Hepatocyte (in vitro differentiated cells): Measurements from ENCODE around the gene CYP27B1. TPM values are rescaled to one million over a fixed set of nuclear protein-coding genes. Genes with fewer than 3 reads are reported as not detected.
A peak's percentile ranks its signal among the peaks of the same experiment; 100 is the strongest.

Source experiments
- DNase-seq: peaks from one replicate; pipeline ENCODE4 v3.0.0-alpha.2; 2016; ENCODE audit warnings: low spot score
- H2AFZ ChIP-seq: fragments of 200-600 bp; sonication (generic); 2 replicates; pipeline ENCODE4 v1.6.0; 2016; ENCODE audit warnings: antibody characterized with exemption, mild to moderate bottlenecking
- H3K27ac ChIP-seq: fragments of 200-600 bp; sonication (generic); 2 replicates; pipeline ENCODE4 v1.5.1; 2016; ENCODE audit warnings: mild to moderate bottlenecking
- H3K27me3 ChIP-seq: fragments of 200-600 bp; sonication (generic); 2 replicates; pipeline ENCODE4 v1.6.1; 2016
- H3K36me3 ChIP-seq: fragments of 200-600 bp; sonication (generic); replicated peaks from 2 replicates; pipeline ENCODE4 v1.5.1; 2016; ENCODE audit warnings: low read depth; ENCODE audit not compliant: insufficient read depth
- H3K4me1 ChIP-seq: fragments of 200-600 bp; sonication (generic); 2 replicates; pipeline ENCODE4 v1.5.1; 2016; ENCODE audit warnings: mild to moderate bottlenecking, moderate library complexity; ENCODE audit not compliant: insufficient read depth
- H3K4me2 ChIP-seq: fragments of 200-600 bp; sonication (generic); 2 replicates; pipeline ENCODE4 v1.6.0; 2016
- H3K4me3 ChIP-seq: fragments of 200-600 bp; sonication (generic); 2 replicates; pipeline ENCODE4 v1.5.1; 2016; ENCODE audit warnings: mild to moderate bottlenecking
- H3K79me2 ChIP-seq: fragments of 200-600 bp; sonication (generic); 2 replicates; pipeline ENCODE4 v1.6.0; 2017; ENCODE audit warnings: mild to moderate bottlenecking
- H3K9me2 ChIP-seq: fragments of 200-600 bp; sonication (generic); replicated peaks from 2 replicates; pipeline ENCODE4 v1.6.0; 2017; ENCODE audit warnings: mild to moderate bottlenecking; ENCODE audit not compliant: insufficient read depth
- H3K9me3 ChIP-seq: fragments of 200-600 bp; sonication (generic); 2 replicates; pipeline ENCODE4 v1.5.1; 2016; ENCODE audit warnings: low read depth, mild to moderate bottlenecking
- H4K20me1 ChIP-seq: fragments of 200-600 bp; sonication (generic); 2 replicates; pipeline ENCODE4 v1.6.0; 2016; ENCODE audit warnings: mild to moderate bottlenecking; ENCODE audit not compliant: insufficient read depth, poor library complexity, severe bottlenecking
- CTCF ChIP-seq: fragments of 200-600 bp; sonication (generic); IDR thresholded peaks from 2 replicates; pipeline ENCODE4 v1.5.1; 2016; ENCODE audit warnings: antibody characterized with exemption, mild to moderate bottlenecking; ENCODE audit not compliant: poor library complexity
- EZH2 ChIP-seq: fragments of 200-600 bp; sonication (generic); IDR thresholded peaks from 2 replicates; pipeline ENCODE4 v1.6.1; 2016; ENCODE audit warnings: antibody characterized with exemption, mild to moderate bottlenecking, borderline replicate concordance
- EZH2phosphoT487 ChIP-seq: fragments of 200-600 bp; sonication (generic); IDR thresholded peaks from one replicate; pipeline ENCODE4 v1.6.1; 2018; ENCODE audit warnings: antibody characterized with exemption, mild to moderate bottlenecking, low read depth, moderate library complexity; ENCODE audit not compliant: unreplicated experiment, severe bottlenecking
- WGBS: methylation state at CpG from one replicate; pipeline ENCODE4 v1.1.6; 2016; ENCODE audit warnings: low lambda C conversion rate; ENCODE audit errors: missing lambda C conversion rate; 5-methylcytosine and 5-hydroxymethylcytosine counted together
- polyA plus RNA-seq: library from polyadenylated mRNA; unstranded; fragments of >200 nt; fragmentation: Nextera tagmentation; extraction: Ambion mirVana; gene quantifications from 2 replicates; pipeline ENCODE4 v1.2.1, GENCODE V29; 2016
- total RNA-seq: library from RNA; depleted of rRNA; stranded (reverse); fragments of >200 nt; gene quantifications from 2 replicates; pipeline ENCODE4 v1.2.3, GENCODE V29; 2014

CYP27B1 gene
- total RNA-seq, result 0.23 and 2.9 TPM in 2 replicates
- 0.89 and 2.3 TPM in 2 replicates for polyA plus RNA-seq

GRCh38 chr12:57766464-57767304 lies at the start of gene CYP27B1:
Gene CYP27B1, minus strand, starts transcription at chr12:57767078. Its CDS starts 37 bp downstream, at chr12:57767041.
- no peak for DNase-seq
- no peaks in the 10 kb centered on the region for H3K36me3 ChIP-seq
- H3K9me3 ChIP-seq, result no peaks in the 10 kb centered on the region
- TF ChIP-seq CTCF, result no peak
- no peak for TF ChIP-seq EZH2
- peak; percentile 26 for TF ChIP-seq EZH2phosphoT487
- peaks cover 10% of the 10 kb centered on the region for H3K79me2 ChIP-seq
- H4K20me1 ChIP-seq, result no peaks in the 10 kb centered on the region
- H3K9me2 ChIP-seq, result no peaks in the 10 kb centered on the region
- peak within 1 kb of the TSS; percentile 96 for H3K4me2 ChIP-seq
- 4% methylated on average over 38 of the region's 38 CpGs for WGBS
- H3K4me3 ChIP-seq, result no peak within 1 kb of the TSS
- H3K27ac ChIP-seq, result no peak within 1 kb of the TSS
- peak within 1 kb of the TSS; percentile 84 for H2AFZ ChIP-seq
- H3K4me1 ChIP-seq, result peaks cover 28% of the 10 kb centered on the region
- H3K27me3 ChIP-seq, result peaks cover 53% of the 10 kb centered on the region

- no peaks in the 10 kb centered on the region for H3K79me2 ChIP-seq
- no peaks in the 10 kb centered on the region for H3K9me2 ChIP-seq
- 70% methylated on average over 3 of the region's 3 CpGs for WGBS
- no peak overlapping the region for H2AFZ ChIP-seq
- no peaks in the 10 kb centered on the region for H3K36me3 ChIP-seq
- peaks cover under 1% of the 10 kb centered on the region for H4K20me1 ChIP-seq
- H3K27me3 ChIP-seq, result no peaks in the 10 kb centered on the region
- H3K27ac ChIP-seq, result no peak overlapping the region
- DNase-seq, result no peak
- no peak for TF ChIP-seq EZH2phosphoT487
- TF ChIP-seq EZH2, result no peak
- no peak for TF ChIP-seq CTCF
- no peak overlapping the region for H3K4me3 ChIP-seq
- H3K9me3 ChIP-seq, result no peaks in the 10 kb centered on the region
- H3K4me1 ChIP-seq, result peaks cover 5% of the 10 kb centered on the region
- no peak overlapping the region for H3K4me2 ChIP-seq
Measured at GRCh38 chr12:57816001-57816854, 49.4 kb upstream of the CYP27B1 start.

- Histone ChIP-seq H3K27me3 (no peaks in the 10 kb centered on the region), H3K4me3 (no peak overlapping the region), H3K79me2 (no peaks in the 10 kb centered on the region), H3K9me2 (no peaks in the 10 kb centered on the region), H2AFZ (no peak overlapping the region), H3K36me3 (no peaks in the 10 kb centered on the region), H3K27ac (no peak overlapping the region), H4K20me1 (no peaks in the 10 kb centered on the region), H3K4me1 (peaks cover 5% of the 10 kb centered on the region), H3K4me2 (no peak overlapping the region), H3K9me3 (no peaks in the 10 kb centered on the region)
- DNase-seq, result no peak
- no peak for TF ChIP-seq EZH2phosphoT487
- no peak for TF ChIP-seq EZH2
- TF ChIP-seq CTCF, result no peak
- WGBS, result 70% methylated on average over 13 of the region's 13 CpGs
Measured at GRCh38 chr12:57815177-57816000, 48.5 kb upstream of the CYP27B1 start.
